Effector CD8-positive, alpha-beta T cell (primary cell): ENCODE results near the gene GOLGA8F.
"Not testable (repeated sequence)": the region's sequence is repeated elsewhere in the genome, so short reads cannot be mapped to it uniquely, and the experiment has no call there.

Experiments
- DNase-seq: peaks from one replicate; lab custom pipeline; 2025; lab: John Stamatoyannopoulos, UW
- total RNA-seq, 4 experiments: gene quantifications; one replicate each; lab custom pipeline; 2026; lab: John Stamatoyannopoulos, UW

GOLGA8F gene, protein sequence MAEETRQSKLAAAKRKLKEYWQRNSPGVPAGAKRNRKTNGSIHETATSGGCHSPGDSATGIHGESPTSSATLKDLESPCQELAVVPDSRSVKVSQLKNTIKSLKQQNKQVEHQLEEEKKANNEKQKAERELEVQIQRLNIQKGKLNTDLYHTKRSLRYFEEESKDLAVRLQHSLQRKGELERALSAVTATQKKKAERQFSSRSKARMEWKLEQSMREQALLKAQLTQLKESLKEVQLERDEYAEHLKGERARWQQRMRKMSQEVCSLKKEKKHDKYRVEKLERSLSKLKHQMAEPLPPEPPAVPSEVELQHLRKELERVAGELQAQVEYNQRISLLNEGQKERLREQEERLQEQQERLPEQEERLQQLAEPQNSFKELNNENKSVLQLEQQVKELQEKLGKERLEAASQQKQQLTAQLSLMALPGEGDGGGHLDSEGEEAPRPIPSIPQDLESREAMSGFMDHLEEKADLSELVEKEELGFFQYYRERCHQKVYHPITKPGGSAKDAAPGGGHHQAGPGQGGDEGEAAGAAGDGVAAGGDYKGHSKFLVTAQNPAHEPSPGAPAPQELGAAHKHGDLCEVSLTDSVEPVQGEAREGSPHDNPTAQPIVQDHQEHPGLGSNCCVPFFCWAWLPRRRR
- total RNA-seq: 0 to 6.2 (median 0.05) reads per million in 4 experiments

DNA sequence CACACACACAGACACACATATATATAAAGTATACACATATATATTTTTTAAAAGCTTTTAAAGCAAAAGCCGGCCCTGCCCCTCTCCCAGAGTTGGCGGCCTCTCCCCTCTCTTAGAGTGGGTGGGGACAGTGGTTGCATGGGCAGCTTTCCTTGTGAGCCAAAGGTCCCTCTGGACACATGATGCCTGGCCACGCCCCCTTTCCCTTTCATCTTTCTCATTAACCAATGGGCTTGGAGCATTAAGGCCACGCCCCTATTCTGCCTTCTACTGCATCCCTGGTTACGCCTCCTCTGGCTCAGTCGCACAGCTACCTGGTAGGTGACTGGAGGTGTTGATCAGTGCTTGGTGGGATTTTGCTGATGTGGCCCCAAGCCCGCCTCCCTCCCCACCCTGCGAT, at the start of gene GOLGA8F:
Gene GOLGA8F (plus strand): TSS at position 301 of the 400 bp plus-strand sequence. CDS start 98 bp downstream, at position 399.
- DNase-seq: not testable (repeated sequence)

DNA sequence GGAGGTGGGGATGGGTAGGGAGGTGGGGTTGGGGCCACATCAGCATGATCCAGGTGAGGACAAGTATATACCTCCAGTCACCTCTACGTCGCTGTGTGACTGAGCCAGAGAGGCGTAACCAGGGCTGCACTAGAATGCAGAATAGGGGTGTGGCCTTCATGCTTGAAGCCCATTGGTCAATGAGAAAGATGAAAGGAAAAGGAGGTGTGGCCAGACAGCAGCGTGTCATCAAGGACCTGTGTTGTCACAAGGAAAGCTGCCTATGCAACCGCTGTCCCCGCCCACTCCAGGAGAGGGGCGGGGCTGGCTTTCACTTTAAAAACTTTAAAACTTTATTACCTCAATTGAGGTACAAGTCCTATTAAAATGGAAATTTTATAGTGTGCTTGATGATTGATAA, 20.5 kb upstream of the GOLGA8F start, which contains the start of gene GOLGA6L24:
Gene GOLGA6L24 (minus strand): TSS at position 101 of the 400 bp plus-strand sequence. CDS start 61 bp downstream, at position 40.
- not testable (repeated sequence) for DNase-seq

DNA sequence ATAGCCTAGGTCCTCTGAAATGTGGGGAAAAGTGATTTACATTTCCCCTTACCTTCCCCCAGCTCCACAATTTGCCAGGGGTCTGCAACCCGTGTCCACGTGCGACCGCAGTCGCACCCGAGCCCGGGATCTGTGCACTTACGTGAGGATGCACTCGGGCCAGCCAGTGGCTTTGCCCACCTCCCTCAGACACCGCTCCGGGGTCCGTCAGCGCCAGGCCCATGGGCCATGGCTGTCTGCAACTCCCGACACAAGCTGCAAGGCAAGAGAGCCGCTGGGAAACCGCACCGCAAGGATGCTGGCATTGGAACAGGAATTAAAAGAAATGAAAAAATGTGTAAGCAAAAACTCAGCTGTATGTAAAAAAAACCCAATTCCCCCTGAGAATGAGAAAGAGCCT, 13.0 kb upstream of the GOLGA8F start:
- not testable (repeated sequence) for DNase-seq

DNA sequence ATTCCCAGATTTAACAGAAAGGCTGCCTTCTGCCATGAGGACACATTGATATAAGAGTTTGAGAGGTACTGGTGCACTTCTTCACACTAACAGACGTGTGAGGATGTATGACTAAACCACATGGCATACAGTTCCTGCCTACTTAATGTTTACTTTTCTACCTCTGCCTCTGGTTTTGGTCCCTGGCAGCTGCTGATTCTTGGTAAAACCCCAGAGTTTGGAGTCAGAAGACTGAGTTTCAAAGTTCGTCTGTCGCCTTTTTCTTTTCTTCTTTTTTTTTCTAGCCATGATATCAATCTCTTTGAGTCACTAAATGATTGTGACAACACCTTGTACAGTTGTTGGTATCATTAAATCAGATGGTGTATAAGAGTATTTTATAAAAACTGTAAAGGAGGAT, 1.6 kb downstream of the GOLGA8F start:
- not testable (repeated sequence) for DNase-seq

DNA sequence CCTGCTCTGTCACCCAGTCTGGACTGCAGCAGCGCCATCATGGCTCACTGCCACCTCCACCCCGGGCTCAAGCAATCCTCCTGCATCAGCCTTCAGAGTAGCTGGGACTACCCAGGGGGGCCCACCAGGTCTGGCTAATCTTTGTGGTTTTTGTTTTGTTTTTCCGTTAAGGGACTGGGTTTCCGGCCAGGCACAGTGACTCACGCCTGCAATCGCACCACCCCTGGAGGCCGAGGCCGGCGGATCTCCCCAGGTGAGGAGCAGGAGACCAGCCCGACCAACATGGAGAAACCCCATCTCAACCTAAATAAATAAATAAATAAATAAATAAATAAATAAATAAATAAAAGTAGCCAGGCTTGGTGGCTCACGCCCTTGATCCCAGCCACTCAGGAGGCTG, 17.6 kb downstream of the GOLGA8F start:
- DNase-seq: not testable (repeated sequence)

DNA sequence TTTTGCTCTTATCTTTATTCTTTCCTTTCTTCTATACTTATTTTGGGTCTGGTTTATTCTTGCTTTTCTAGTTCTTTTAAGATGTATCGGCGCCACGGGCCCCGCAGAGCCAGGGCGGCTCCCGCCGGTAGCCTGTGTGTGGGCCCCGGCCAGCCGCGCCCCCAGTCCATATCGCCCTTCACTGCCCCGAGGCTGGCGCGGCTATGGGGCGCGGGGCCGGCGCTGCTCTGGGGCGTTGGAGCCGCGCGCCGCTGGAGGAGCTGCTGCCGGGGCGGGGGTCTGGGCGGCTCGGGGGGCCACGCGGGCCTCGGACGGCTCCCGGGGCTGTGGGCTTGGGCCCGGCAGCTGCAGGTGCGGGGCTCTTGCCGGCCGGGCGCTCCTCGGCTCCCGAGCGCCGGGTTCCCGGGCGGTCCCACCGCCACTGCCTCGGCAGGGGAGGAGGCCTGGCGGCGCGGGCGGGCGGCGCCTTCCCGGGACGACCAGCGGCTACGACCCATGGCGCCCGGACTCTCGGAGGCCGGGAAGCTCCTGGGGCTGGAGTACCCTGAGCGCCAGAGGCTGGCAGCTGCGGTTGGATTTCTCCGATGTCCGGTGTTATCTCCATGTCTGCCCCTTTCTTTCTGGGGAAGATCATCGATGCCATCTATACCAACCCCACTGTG, 24.4 kb downstream of the GOLGA8F start:
- not testable (repeated sequence) for DNase-seq

DNA sequence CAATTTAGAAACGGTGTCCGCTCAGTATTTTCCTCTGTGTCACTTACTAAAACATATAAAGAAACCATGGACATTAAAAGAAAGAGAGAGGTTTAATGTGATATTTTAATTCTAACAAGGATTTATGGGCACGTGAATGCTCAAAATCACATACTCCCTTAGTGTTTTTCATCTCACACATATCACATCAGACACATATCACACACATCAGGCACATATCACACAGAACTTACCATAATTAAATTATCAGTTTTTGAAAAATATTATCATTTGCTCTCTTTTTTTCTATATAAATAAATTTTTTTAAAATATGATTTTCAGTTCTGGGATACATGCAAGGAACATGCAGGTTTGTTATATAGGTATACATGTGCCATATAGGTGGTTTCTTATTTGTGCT, 42.0 kb downstream of the GOLGA8F start:
- not testable (repeated sequence) for DNase-seq

DNA sequence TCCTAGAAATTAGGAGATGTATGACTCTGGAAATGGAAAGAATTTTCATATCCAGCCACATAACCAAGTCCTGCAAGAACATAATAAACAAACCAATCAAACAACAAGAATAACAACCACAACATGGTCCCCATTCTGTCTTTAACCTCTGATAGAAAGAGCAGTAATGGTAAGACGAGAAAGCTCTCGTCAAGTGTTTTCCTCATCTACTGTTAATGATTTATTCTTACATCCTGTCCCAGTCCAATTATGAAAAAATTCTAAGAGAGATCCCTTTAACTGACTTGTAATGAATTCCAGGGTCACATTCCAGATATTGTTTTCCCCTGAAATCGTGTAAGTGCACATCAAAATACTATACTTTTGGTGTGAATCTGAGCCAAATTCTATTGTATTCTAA, 57.1 kb downstream of the GOLGA8F start:
- not testable (repeated sequence) for DNase-seq
